Germinal center (tissue), 1 donor: ENCODE results near the gene ST6GALNAC2.
"Not testable (repeated sequence)": the region's sequence is repeated elsewhere in the genome, so short reads cannot be mapped to it uniquely, and the experiment has no call there.

Experiments used
- DNase-seq: peaks from one replicate; pipeline ENCODE4 v3.0.0; 2012; ENCODE audit warnings: mixed read lengths, low spot score

ST6GALNAC2 gene

DNA sequence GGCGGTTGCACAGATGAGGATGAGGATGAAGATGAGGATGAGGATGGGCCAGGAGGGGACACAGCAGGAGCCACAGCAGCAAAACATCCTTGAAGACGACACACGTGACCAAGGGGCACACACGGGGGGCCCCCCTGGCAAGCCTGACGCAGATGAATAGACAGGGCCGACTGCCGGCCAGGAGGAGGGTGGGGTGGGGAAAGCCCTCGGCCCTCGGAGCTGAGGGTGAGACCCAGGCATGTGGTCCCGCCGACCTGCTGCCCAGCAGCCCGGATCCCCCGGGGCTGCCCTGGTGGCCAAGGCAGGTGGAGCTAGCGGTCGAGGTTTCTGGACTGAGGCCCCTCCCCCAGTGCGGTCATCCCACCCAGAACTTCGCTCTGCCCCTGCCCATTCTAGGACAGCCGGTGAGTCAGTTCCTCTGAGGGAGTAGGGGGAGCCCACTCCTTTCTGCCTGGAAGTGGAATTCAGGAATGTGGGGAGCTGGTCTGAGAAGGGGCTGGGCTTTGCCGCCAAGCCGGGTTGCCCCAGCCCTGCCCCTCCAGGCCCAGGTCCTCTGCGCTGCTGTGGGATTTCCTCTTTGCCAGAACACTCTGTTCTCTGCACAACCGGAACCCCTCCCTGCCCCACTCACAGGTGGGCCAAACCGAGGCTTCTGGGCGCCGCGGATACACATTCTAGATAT is 58.1 kb downstream of the ST6GALNAC2 start:
- peak; percentile 77 for DNase-seq

DNA sequence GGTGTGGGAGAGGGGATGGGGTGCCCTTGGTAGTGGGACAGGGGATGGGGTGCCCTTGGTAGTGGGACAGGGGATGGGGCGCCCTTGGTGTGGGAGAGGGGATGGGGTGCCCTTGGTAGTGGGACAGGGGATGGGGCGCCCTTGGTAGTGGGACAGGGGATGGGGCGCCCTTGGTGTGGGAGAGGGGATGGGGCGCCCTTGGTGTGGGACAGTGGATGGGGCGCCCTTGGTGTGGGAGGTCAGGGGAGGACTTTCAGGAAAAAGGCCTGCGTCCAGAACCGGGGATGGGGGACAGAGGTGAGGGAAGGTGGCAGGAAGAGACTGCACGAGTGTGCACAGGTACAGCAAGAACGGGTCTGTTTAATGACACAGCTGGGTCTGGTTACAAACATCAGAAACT is 58.6 kb downstream of the ST6GALNAC2 start:
- DNase-seq: not testable (repeated sequence)

DNA sequence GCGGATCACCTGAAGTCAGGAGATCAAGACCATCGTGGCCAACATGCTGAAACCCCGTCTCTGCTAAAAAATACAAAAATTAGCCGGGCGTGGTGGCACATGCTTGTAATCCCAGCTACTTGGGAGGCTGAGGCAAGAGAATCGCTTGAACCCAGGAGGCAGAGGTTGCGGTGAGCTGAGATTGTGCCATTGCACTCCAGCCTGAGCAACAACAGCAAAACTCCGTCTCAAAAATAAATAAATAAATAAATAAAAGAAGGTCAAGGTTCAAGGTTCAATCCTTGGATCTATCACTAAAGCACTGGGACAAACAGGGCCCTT is 60.2 kb downstream of the ST6GALNAC2 start:
- DNase-seq: not testable (repeated sequence)

DNA sequence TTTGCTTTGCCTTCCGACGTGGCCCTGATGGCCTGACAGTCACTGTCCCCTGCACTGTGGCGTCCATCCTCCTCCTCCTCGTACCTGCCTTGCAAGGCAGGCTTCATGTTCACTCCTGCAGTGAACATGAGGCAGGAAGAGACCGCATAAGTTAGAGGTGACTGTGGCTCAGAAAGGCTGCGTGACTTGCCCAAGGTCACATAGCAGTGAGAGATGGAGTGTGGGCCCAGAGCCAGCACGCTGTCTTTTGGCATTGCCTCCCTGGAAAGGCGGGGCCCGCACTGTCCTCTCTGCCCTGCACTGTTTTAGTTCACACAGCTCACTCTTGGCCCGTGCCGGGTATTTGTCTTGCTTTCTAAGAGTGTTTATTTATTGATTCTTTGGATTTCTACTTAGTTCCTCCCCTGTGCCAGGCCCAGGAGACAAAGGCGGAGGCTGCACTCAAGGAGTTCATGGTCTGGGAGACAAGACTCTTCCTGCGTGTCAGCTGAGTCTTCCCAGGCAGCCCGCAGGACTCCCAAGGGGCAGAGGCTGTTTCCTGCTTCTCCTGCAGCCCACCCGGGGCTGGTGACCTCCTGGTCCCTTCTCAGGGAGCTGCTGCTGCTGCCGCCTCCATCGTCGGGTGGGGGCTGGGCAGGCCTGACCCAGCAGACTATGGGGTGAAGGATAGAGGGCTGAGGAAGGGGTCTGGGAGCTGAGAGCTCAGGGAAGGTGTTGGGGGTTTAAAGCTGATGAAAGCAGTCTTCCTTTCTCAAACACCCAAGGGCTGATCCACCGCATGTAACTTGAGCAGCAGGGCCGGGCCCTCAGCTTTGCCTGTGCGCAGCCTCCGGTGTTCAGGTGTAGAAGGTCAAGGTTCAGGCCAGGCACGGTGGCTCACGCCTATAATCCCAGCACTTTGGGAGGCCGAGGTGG is 60.8 kb downstream of the ST6GALNAC2 start:
- DNase-seq: no peak

DNA sequence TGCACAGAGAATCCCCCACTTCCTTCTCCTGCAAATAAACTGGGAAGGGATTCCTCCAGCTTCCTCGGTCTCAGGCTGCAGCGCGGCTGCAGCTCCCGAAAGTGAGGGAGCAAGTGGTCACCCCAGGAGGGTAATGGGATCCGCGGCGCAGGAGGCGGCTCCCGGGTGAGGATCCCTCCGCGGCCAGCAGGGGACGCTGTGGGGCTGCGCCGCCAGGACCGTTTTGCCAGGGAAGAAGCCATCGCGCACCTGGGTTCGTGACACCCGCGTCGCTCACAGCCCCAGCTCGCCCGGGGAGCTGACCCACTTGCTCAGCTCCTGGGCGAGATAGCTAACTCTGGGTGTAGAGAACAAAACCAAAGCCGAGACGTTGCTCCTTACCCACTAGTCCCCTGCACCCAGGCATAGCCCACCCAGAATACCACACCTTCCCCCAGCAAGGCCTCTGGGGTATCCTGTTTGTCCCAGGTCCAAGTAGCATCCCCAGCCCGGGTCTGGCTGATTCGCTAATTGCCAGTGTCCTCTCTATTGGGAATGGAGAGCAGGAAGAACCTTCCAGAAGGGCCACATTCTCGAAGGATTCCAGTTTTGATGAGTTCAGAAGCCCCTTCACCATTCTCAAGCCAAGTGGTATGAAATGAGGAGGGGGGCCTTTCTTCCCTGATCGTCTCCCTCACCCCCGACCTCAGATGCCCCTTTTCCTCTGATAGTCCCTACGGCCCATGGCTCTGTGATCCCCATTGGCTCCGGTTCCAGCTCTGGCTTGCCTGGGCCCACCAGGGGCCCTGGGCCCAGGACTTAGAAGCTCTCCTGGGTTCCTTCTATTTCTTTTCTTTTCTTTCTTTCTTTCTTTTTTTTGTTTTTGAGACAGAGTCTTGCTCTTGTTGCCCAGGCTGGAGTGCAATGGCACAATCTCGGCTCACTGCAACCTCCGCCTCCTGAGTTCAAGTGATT is 62.3 kb downstream of the ST6GALNAC2 start:
- peak; percentile 83 for DNase-seq

DNA sequence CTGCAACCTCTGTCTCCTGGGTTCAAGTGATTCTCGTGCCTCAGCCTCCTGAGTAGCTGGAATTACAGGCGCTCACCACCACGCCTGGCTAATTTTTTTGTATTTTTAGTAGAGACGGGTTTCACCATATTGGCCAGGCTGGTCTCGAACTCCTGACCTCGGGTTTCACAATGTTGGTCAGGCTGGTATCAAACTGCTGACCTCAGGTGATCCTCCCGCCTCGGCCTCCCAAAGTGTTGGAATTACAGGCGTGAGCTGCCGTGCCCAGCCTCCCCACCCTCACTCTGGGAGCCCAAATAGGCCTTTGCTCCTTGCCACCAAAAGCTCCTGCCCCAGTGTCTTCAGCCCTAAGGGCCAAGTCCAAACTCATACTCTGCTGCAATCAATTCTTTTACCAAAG is 64.0 kb downstream of the ST6GALNAC2 start:
- not testable (repeated sequence) for DNase-seq

DNA sequence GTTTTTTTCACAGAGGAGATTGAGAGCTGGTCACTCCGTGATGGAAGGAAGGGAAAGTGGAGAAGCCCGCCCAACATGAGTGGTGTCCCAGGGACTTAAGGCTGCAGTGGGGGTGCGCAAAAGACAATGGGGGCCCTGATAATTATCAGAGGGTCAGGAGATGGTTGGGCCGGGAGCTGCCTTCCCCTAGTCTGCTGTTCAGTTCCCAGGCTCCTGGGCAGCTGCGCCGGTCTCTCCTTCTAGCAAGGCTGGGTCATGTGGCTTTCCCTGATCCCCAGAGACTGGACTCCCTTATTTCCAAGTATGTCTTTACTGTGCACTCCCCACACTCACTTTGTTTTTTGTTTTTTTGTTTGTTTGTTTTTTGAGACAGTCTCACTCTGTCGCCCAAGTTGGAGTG is 64.4 kb downstream of the ST6GALNAC2 start:
- no peak for DNase-seq

DNA sequence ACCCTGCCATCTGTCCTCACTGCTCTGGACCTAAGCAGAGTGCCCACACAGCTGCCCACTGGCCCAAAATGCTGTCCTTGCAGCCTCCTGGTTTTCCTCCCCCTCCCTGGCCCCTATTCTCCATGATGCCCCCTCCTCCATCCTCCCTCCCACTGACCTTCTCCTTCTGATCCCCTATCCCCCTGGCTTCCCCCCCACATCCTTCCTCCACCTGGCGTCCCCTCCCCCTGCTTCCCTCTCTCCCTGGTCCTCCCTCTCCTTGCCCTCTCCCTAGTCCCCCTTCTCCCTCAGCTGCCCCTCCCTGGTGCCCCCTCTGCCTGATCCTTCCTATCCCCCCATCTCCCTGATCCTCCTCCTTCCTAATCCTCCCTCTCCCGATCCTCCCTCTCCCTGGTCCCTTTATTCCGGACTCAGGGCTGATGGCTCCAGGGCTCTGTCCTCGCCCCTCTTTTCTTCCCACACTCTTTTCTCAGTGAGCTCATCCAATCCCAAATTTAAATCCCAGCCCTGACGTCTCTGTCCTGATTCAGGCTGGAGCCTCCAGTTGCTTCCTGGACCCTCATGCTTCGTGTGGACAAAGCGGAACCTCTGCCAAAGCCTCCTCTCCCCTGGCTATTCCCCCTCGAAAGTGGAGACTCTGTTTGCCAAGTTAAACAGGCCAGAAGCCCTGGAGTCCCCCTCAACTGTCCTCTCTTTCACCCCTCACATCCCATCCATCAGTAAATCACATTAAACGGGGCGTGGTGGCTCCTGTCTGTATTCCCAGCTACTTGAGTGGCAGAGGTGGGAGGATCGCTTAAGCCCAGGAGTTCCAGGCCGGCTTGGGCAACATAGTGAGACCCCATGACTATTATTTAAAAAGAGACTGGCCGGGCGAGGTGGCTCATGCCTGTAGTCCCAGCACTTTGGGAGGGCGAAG is 66.4 kb downstream of the ST6GALNAC2 start:
- DNase-seq: no peak

DNA sequence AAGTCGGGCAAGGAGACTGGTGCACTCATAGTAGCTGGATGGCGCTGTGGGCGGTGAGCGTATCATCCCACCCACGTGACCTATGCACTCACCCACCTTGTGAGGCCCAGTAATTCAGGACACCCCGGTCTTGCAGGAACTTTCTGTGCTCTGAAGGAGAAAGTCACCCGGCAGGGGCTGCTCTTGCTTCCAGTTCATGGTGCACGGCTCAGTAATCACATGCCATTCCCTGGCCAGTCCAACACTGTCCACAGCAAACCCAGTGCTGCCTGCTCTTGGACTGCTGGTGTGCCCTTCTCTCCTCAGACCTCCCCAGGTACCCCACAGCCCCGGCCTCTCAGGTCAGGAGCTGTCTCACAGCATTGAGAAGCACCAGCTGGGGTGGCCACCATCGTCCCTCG is 68.0 kb downstream of the ST6GALNAC2 start:
- no peak for DNase-seq
